Omental fat pad (tissue), 4 donors: ENCODE results near the gene MRPL46. TPM values are rescaled to one million over a fixed set of nuclear protein-coding genes. Genes with fewer than 3 reads are reported as not detected.
"Not testable (repeated sequence)": the region's sequence is repeated elsewhere in the genome, so short reads cannot be mapped to it uniquely, and the experiment has no call there.

Source experiments
- ATAC-seq: fragments of 150-250 bp; one replicate; pipeline ENCODE4 v1.9.1; 2016; ENCODE audit warnings: mild to moderate bottlenecking, moderate library complexity; ENCODE audit not compliant: low FRiP score
- DNase-seq: peaks from one replicate; pipeline ENCODE4 v3.0.0-alpha.2; 2019; ENCODE audit warnings: low spot score
- CTCF ChIP-seq, 3 donors: fragments of 450-650 bp; IDR thresholded peaks; one replicate each; pipeline ENCODE4 v1.5.1; 2016 to 2017; ENCODE audit warnings: antibody characterized with exemption in 3 of 3, mild to moderate bottlenecking in 3 of 3, moderate library complexity in 2 of 3
- total RNA-seq, 4 donors: library from RNA; depleted of rRNA; stranded (reverse); fragments of >200 nt; gene quantifications; one replicate each; pipeline ENCODE4 v1.1.0, GENCODE V29; 2016

The MRPL46 gene
- total RNA-seq, 4 donors from 2014 or later: 26.5 to 45.9 (median 36.5) TPM

DNA sequence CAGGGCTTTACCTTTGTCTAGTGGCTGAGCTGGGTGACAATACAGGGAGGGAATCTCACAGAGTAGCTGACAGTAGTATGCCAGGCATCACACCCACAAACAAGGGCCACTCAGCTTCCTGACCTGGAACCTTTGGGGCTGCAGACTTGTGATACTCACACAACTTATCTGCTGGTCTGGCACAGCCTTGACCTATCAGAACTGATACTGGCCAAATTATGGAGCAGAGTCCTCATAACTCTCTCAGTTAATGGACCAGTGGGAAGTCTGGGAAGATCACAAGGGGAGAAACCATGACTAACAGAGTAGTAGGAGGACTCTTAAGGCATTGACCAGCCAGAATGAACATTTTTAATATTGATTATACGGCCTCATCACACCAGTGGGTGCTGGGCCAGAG lies 19.4 kb downstream of the MRPL46 start:
- no peak for TF ChIP-seq CTCF (IDR thresholded peaks at IDR 0.05)
- no peak for DNase-seq

DNA sequence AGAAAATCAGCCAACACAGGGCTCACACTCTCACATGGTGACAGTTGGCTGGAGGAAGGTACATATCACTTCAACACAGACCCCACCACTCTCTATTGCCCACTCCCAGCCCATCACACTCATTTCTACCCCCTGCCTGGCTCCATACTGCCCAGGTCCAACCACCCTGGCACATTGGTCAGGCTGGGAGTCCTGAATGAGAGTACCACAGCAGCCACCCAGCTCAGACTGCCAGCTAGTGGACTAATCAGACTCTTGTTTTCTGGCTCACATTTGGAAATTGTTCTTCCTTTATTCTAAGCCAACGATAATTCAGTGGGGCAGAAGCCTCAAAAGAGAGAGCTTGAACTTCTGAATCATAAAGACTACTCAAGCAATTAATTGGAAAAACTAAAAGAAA lies 20.0 kb downstream of the MRPL46 start:
- DNase-seq: no peak
- TF ChIP-seq CTCF (IDR thresholded peaks at IDR 0.05): no peak
- no peak for ATAC-seq

More for the DNA sequence above, 19.4 kb downstream of the MRPL46 start:
- ATAC-seq: no peak

GRCh38 chr15:88441076-88441730 lies 26.0 kb downstream of the MRPL46 start:
- no peak for TF ChIP-seq CTCF (IDR thresholded peaks at IDR 0.05)
- DNase-seq: no peak
- ATAC-seq: no peak

DNA sequence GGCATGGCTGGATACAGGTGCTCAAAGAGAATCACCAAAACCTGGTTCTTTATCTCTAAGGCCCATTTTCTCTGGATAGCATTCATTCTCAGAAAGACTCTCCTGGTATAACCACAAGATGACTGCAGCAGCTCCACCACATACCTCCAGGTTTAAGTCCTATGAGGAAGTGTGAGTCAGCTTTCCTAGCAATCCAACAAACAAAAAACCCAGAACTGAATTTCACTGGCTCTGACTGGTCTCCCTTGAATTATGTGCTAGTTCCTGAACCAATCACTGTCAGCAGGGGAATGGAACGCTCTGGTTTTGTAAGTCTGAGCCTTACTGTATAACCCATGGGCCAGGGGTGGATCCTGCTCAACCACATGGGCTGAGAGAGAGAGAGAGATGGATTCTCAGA lies 27.2 kb downstream of the MRPL46 start:
- ATAC-seq (no peak), DNase-seq (no peak)
- TF ChIP-seq CTCF (IDR thresholded peaks at IDR 0.05): no peak

- TF ChIP-seq CTCF (IDR thresholded peaks at IDR 0.05): no peak
- no peak for ATAC-seq
- no peak for DNase-seq
These were observed 29.0 kb downstream of the MRPL46 start for GRCh38 chr15:88438181-88438580.

- ATAC-seq, DNase-seq: not testable (repeated sequence)
These were observed 33.1 kb downstream of the MRPL46 start for GRCh38 chr15:88434106-88434505.

DNA sequence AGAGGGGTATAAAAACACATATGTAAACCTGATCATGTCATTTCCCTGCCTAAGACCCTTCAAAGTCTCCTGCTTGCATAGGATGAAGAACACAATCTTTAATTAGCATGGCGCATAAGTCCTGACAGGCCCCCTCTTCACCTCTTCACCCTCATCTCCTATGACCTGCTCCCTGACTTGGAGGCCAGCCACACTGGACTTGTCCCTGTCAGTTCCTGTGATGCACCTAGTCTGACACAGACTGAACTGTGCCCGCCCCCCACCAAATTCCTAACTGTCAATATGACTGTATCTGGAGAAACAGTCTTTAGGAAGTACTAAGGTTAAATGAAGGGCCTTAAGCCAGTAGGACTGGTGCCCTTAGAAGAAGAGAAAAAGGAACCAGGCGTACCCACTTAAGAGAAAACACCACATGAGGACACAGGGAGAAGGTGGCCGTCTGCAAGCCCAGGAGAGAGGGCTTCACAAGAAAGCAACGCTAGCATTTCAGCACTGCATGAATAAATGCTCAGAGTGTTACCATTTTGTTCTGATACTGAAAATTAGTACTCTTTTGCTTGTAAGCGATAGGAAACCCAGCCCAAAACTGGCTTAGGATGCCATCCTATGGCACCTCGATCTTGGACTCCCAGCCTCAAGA lies 34.0 kb downstream of the MRPL46 start:
- ATAC-seq (no peak), DNase-seq (no peak)
- TF ChIP-seq CTCF (IDR thresholded peaks at IDR 0.05): no peak
